MCF 10A (cell line): ENCODE data around the gene ARPC5L. TPM values are rescaled to one million over a fixed set of nuclear protein-coding genes. Genes with fewer than 3 reads are reported as not detected.

Experiments
- BruUV-seq: library from RNA; stranded (reverse); fragments of 400-500 nt; replicated peaks from 2 replicates; lab custom pipeline; 2021; lab: Mats Ljungman, UMichigan
- CTCF ChIA-PET: fragments of 300-600 bp; sonication (Branson Sonifier 250); formaldehyde crosslinking; extraction: SDS; loops from one replicate; lab custom pipeline; 2021; ENCODE audit warnings: antibody characterized with exemption, inconsistent platforms; lab: Yijun Ruan, JAX
- POLR2A ChIA-PET: fragments of 300-600, 350-650 bp; sonication (Branson Sonifier 250); formaldehyde crosslinking; extraction: SDS; loops from one replicate; lab custom pipeline; 2020; ENCODE audit warnings: antibody characterized with exemption, inconsistent platforms; lab: Yijun Ruan, JAX
- DNase-seq: peaks from one replicate; pipeline ENCODE4 v3.0.0-alpha.2; 2018; ENCODE audit not compliant: unreplicated experiment
- H3K27ac Mint-ChIP-seq: one replicate; pipeline ENCODE4 v1.8.0; 2022; ENCODE audit warnings: mild to moderate bottlenecking, low read depth, mixed read lengths; ENCODE audit not compliant: unreplicated experiment
- H3K27me3 Mint-ChIP-seq: one replicate; pipeline ENCODE4 v1.8.0; 2022; ENCODE audit warnings: mixed read lengths; ENCODE audit not compliant: insufficient read depth, unreplicated experiment
- H3K36me3 Mint-ChIP-seq: one replicate; pipeline ENCODE4 v1.8.0; 2022; ENCODE audit warnings: mild to moderate bottlenecking, moderate library complexity, mixed read lengths; ENCODE audit not compliant: insufficient read depth, unreplicated experiment
- H3K4me1 Mint-ChIP-seq: one replicate; pipeline ENCODE4 v1.8.0; 2022; ENCODE audit warnings: mixed read lengths; ENCODE audit not compliant: insufficient read depth, unreplicated experiment
- H3K4me3 Mint-ChIP-seq: one replicate; pipeline ENCODE4 v1.8.0; 2022; ENCODE audit warnings: mild to moderate bottlenecking, moderate library complexity, mixed read lengths; ENCODE audit not compliant: unreplicated experiment
- H3K9me3 Mint-ChIP-seq: one replicate; pipeline ENCODE4 v1.8.0; 2022; ENCODE audit warnings: mixed read lengths; ENCODE audit not compliant: unreplicated experiment
- CTCF ChIP-seq: fragments of 200-600 bp; IDR thresholded peaks from one replicate; pipeline ENCODE4 v1.8.0; 2022; ENCODE audit warnings: antibody characterized with exemption, mild to moderate bottlenecking; ENCODE audit not compliant: unreplicated experiment
- intact Hi-C: fragments of 100-400 bp; cut with micrococcal nuclease; formaldehyde crosslinking; loops from 2 replicates; pipeline ENCODE4 v1.14.1; 2022
- total RNA-seq: library from RNA; stranded (reverse); gene quantifications from 2 replicates; pipeline ENCODE4 v1.2.3, GENCODE V29; 2022

Gene ARPC5L
- total RNA-seq, 1 experiment from 2014 or later = 72.5 TPM

- H3K27me3 Mint-ChIP-seq = no peaks in the 10 kb centered on the region
- POLR2A ChIA-PET = interaction anchor here (0.7 to 15.3 kb wide), 8 partner anchors 9 to 81 kb away, joined by 3 to 299 read pairs (median 11); partner anchors contain the start of genes ARPC5L, NR6A1, OLFML2A and RPL35
- BruUV-seq = no TSS peak
- CTCF ChIA-PET = interaction anchor here (0.7 to 29.4 kb wide), 19 partner anchors 10 to 97 kb away, joined by 3 to 927 read pairs (median 15); partner anchors contain the start of genes NR6A1 and OLFML2A
- H3K36me3 Mint-ChIP-seq = peaks cover 30% of the 10 kb centered on the region
- intact Hi-C loops = loop anchor here (5.0 kb wide), 1 partner anchor 42 kb away; no protein-coding TSS in a partner anchor
- no peak overlapping the region for H3K4me3 Mint-ChIP-seq
- H3K4me1 Mint-ChIP-seq = peaks cover 6% of the 10 kb centered on the region
- no peak overlapping the region for H3K27ac Mint-ChIP-seq
- no peak for TF ChIP-seq CTCF
- no peak for DNase-seq
- H3K9me3 Mint-ChIP-seq = no peaks in the 10 kb centered on the region
Observed at GRCh38 chr9:124854161-124854560, 7.8 kb upstream of the ARPC5L start.

GRCh38 chr9:124854822-124855221, 7.1 kb upstream of the ARPC5L start:
- no peak for TF ChIP-seq CTCF
- H3K9me3 Mint-ChIP-seq = no peaks in the 10 kb centered on the region
- no TSS peak for BruUV-seq
- CTCF ChIA-PET = interaction anchor here (0.6 to 29.4 kb wide), 15 partner anchors 9 to 1416 kb away, joined by 3 to 927 read pairs (median 4); partner anchors contain the start of genes NR6A1 and OLFML2A
- no peak overlapping the region for H3K27ac Mint-ChIP-seq
- H3K4me3 Mint-ChIP-seq = no peak overlapping the region
- H3K27me3 Mint-ChIP-seq = no peaks in the 10 kb centered on the region
- intact Hi-C loops = loop anchor here (5.0 kb wide), 1 partner anchor 43 kb away; no protein-coding TSS in a partner anchor
- peaks cover 37% of the 10 kb centered on the region for H3K36me3 Mint-ChIP-seq
- peaks cover 6% of the 10 kb centered on the region for H3K4me1 Mint-ChIP-seq
- POLR2A ChIA-PET = interaction anchor here (0.6 to 15.3 kb wide), 7 partner anchors 8 to 81 kb away, joined by 3 to 299 read pairs (median 11); partner anchors contain the start of genes ARPC5L, NR6A1, OLFML2A and RPL35
- DNase-seq = no peak

- H3K9me3 Mint-ChIP-seq = no peaks in the 10 kb centered on the region
- CTCF ChIA-PET = interaction anchor here (0.6 to 29.4 kb wide), 16 partner anchors 8 to 1416 kb away, joined by 3 to 927 read pairs (median 5); partner anchors contain the start of genes NR6A1 and OLFML2A
- no TSS peak for BruUV-seq
- H3K4me1 Mint-ChIP-seq = peaks cover 13% of the 10 kb centered on the region
- H3K27me3 Mint-ChIP-seq = no peaks in the 10 kb centered on the region
- no peak overlapping the region for H3K4me3 Mint-ChIP-seq
- no peak for DNase-seq
- intact Hi-C loops = no loop called here
- H3K27ac Mint-ChIP-seq = no peak overlapping the region
- peaks cover 44% of the 10 kb centered on the region for H3K36me3 Mint-ChIP-seq
- TF ChIP-seq CTCF = no peak
- POLR2A ChIA-PET = interaction anchor here (1.0 to 15.3 kb wide), 7 partner anchors 7 to 89 kb away, joined by 3 to 299 read pairs (median 10); partner anchors contain the start of genes ARPC5L, NR6A1, OLFML2A and RPL35
Observed at GRCh38 chr9:124855566-124855943, 6.4 kb upstream of the ARPC5L start.

GRCh38 chr9:124855944-124856765, 5.8 kb upstream of the ARPC5L start:
- intact Hi-C loops = no loop called here
- H3K27ac Mint-ChIP-seq = no peak overlapping the region
- DNase-seq = peak; percentile 58
- H3K9me3 Mint-ChIP-seq = no peaks in the 10 kb centered on the region
- CTCF ChIA-PET = interaction anchor here (0.5 to 29.4 kb wide), 14 partner anchors 9 to 292 kb away, joined by 3 to 927 read pairs (median 5); partner anchors contain the start of genes NR6A1 and OLFML2A
- no peak overlapping the region for H3K4me3 Mint-ChIP-seq
- H3K27me3 Mint-ChIP-seq = no peaks in the 10 kb centered on the region
- TF ChIP-seq CTCF = peak; percentile 35
- H3K36me3 Mint-ChIP-seq = peaks cover 50% of the 10 kb centered on the region
- POLR2A ChIA-PET = interaction anchor here (1.0 to 15.3 kb wide), 7 partner anchors 14 to 89 kb away, joined by 3 to 299 read pairs (median 6); partner anchors contain the start of genes NR6A1 and OLFML2A
- BruUV-seq = no TSS peak
- H3K4me1 Mint-ChIP-seq = peaks cover 15% of the 10 kb centered on the region
